HEK293 (cell line): Measurements from ENCODE around the gene TNFRSF21.

Source experiments
- CTCF ChIA-PET: fragments of 350-600 bp; formaldehyde crosslinking; extraction: SDS; loops from one replicate; lab custom pipeline; 2021; ENCODE audit warnings: antibody characterized with exemption; lab: Yijun Ruan, JAX
- POLR2A ChIA-PET: fragments of 300-600 bp; formaldehyde crosslinking; extraction: SDS; loops from one replicate; lab custom pipeline; 2020; ENCODE audit warnings: antibody characterized with exemption, inconsistent platforms; lab: Yijun Ruan, JAX
- H3K27ac ChIP-seq: fragments of 200-500 bp; sonication (Bioruptor generic); 2 replicates; pipeline ENCODE4 v1.5.1; 2014; ENCODE audit warnings: low read depth, low read length, control low read depth, inconsistent platforms; ENCODE audit errors: extremely low read depth
- H3K36me3 ChIP-seq, 2 experiments: fragments of 200-500 bp in 1 of 2; sonication (Bioruptor generic) in 1 of 2; 1 replicate in 1 of 2; 2 replicates in 1 of 2; pipeline ENCODE4 v1.5.1; 2014 to 2017; ENCODE audit warnings: inconsistent platforms in 2 of 2, low read length in 2 of 2; ENCODE audit not compliant: control insufficient read depth in 2 of 2, insufficient read depth in 1 of 2
- H3K4me1 ChIP-seq: fragments of 200-500 bp; sonication (Bioruptor generic); 2 replicates; pipeline ENCODE4 v1.5.1; 2014; ENCODE audit warnings: mild to moderate bottlenecking, low read length, inconsistent platforms; ENCODE audit not compliant: control insufficient read depth, insufficient read depth
- H3K4me3 ChIP-seq: 2 replicates; pipeline ENCODE4 v1.5.1; 2011; ENCODE audit warnings: low read depth, mild to moderate bottlenecking, control low read depth, low read length, moderate library complexity
- H3K9me3 ChIP-seq: fragments of 200-500 bp; sonication (Bioruptor generic); 2 replicates; pipeline ENCODE4 v1.5.1; 2014; ENCODE audit warnings: low read depth, low read length, inconsistent platforms; ENCODE audit not compliant: control insufficient read depth, insufficient read depth
- ATF2 ChIP-seq: fragments of 450-650 bp; formaldehyde crosslinking; IDR thresholded peaks from 2 replicates; pipeline ENCODE4 v1.5.1; 2016; ENCODE audit warnings: missing biosample characterization, missing genetic modification characterization, low read depth
- FEZF1 ChIP-seq: fragments of 450-650 bp; formaldehyde crosslinking; IDR thresholded peaks from 2 replicates; pipeline ENCODE4 v1.5.1; 2016; ENCODE audit warnings: missing biosample characterization, missing genetic modification characterization
- GLI2 ChIP-seq: fragments of 450-650 bp; formaldehyde crosslinking; IDR thresholded peaks from 2 replicates; pipeline ENCODE4; 2017; ENCODE audit warnings: missing biosample characterization, missing genetic modification characterization, low read depth, borderline replicate concordance
- IKZF3 ChIP-seq: fragments of 450-650 bp; IDR thresholded peaks from 2 replicates; pipeline ENCODE4 v1.5.0; 2018; ENCODE audit warnings: missing biosample characterization, mild to moderate bottlenecking, missing genetic modification characterization, moderate library complexity
- KLF10 ChIP-seq: fragments of 450-650 bp; IDR thresholded peaks from 2 replicates; pipeline ENCODE4 v1.5.1; 2018; ENCODE audit warnings: missing biosample characterization, mild to moderate bottlenecking, missing genetic modification characterization
- KLF7 ChIP-seq: fragments of 450-650 bp; formaldehyde crosslinking; IDR thresholded peaks from 2 replicates; pipeline ENCODE4 v1.5.1; 2016; ENCODE audit warnings: missing biosample characterization, missing genetic modification characterization, borderline replicate concordance
- OSR2 ChIP-seq: fragments of 450-650 bp; formaldehyde crosslinking; IDR thresholded peaks from 2 replicates; pipeline ENCODE4 v1.5.1; 2016; ENCODE audit warnings: missing biosample characterization, missing genetic modification characterization
- WT1 ChIP-seq: fragments of 450-650 bp; formaldehyde crosslinking; IDR thresholded peaks from 2 replicates; pipeline ENCODE4 v1.5.1; 2016; ENCODE audit warnings: missing biosample characterization, missing genetic modification characterization
- YY2 ChIP-seq: fragments of 450-650 bp; formaldehyde crosslinking; IDR thresholded peaks from 2 replicates; pipeline ENCODE4 v1.5.1; 2016; ENCODE audit warnings: missing biosample characterization, missing genetic modification characterization
- ZBTB1 ChIP-seq: fragments of 450-650 bp; formaldehyde crosslinking; IDR thresholded peaks from 2 replicates; pipeline ENCODE4 v1.5.1; 2016; ENCODE audit warnings: missing biosample characterization, missing genetic modification characterization
- ZBTB21 ChIP-seq: fragments of 450-650 bp; formaldehyde crosslinking; IDR thresholded peaks from 2 replicates; pipeline ENCODE4 v1.5.1; 2017; ENCODE audit warnings: missing biosample characterization, missing genetic modification characterization
- ZNF132 ChIP-seq: fragments of 450-650 bp; formaldehyde crosslinking; IDR thresholded peaks from 2 replicates; pipeline ENCODE4 v1.5.1; 2017; ENCODE audit warnings: missing biosample characterization, missing genetic modification characterization, borderline replicate concordance
- ZNF214 ChIP-seq: fragments of 450-650 bp; formaldehyde crosslinking; IDR thresholded peaks from 2 replicates; pipeline ENCODE4 v1.5.1; 2017; ENCODE audit warnings: missing biosample characterization, mild to moderate bottlenecking, missing genetic modification characterization, borderline replicate concordance
- ZNF362 ChIP-seq: fragments of 450-650 bp; formaldehyde crosslinking; IDR thresholded peaks from 2 replicates; pipeline ENCODE4 v1.5.1; 2016; ENCODE audit warnings: missing biosample characterization, missing genetic modification characterization
- ZNF639 ChIP-seq: fragments of 450-650 bp; formaldehyde crosslinking; IDR thresholded peaks from 2 replicates; pipeline ENCODE4 v1.5.1; 2016; ENCODE audit warnings: missing biosample characterization, missing genetic modification characterization
- ZSCAN16 ChIP-seq: fragments of 450-650 bp; formaldehyde crosslinking; IDR thresholded peaks from 2 replicates; pipeline ENCODE4 v1.5.1; 2016; ENCODE audit warnings: missing biosample characterization, missing genetic modification characterization
- ZSCAN30 ChIP-seq: fragments of 450-650 bp; IDR thresholded peaks from 2 replicates; pipeline ENCODE4 v1.5.1; 2018; ENCODE audit warnings: missing biosample characterization, mild to moderate bottlenecking, missing genetic modification characterization, moderate library complexity
- ZSCAN4 ChIP-seq: fragments of 450-650 bp; formaldehyde crosslinking; IDR thresholded peaks from 2 replicates; pipeline ENCODE4 v1.5.1; 2017; ENCODE audit warnings: missing biosample characterization, missing genetic modification characterization
- TF ChIP-seq, protein P1 (sequence below): fragments of 450-650 bp; formaldehyde crosslinking; IDR thresholded peaks from 2 replicates; pipeline ENCODE4 v1.5.1; 2017; ENCODE audit warnings: missing biosample characterization, missing genetic modification characterization

The TNFRSF21 gene

DNA sequence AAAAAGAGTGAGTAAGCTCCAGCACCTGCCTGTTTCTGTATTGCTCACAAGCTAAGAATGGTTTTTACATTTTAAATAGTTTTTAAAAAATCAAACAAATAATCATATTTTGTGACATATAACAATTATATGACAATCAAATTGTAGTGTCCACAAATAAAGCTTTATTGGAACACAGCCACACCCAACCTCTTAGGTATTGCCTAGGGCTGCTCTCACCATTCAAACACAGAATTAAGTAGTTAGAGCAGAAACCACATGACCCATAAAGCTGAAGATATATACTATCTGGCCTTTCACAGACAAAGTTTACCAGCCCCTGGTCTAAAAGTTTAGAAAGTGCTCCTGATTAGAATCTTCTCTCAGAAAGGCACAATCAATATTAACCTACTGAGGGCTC lies 11.2 kb downstream of the TNFRSF21 start:
- TF ChIP-seq ZBTB1 (tag by site-specific recombination) (no peak), OSR2 (no peak), YY2 (tag by site-specific recombination) (no peak), ZNF639 (no peak), WT1 (no peak), ZSCAN16 (tag by site-specific recombination) (no peak), ZNF132 (tag by site-specific recombination) (no peak), GLI2 (no peak), ZNF214 (no peak), FEZF1 (no peak), IKZF3 (tag by site-specific recombination) (no peak), ZNF362 (tag by site-specific recombination) (no peak), ZBTB21 (tag by site-specific recombination) (no peak), KLF7 (tag by site-specific recombination) (no peak), ZSCAN30 (peak; percentile 10; the same call in 1 of the 2 replicates), ZSCAN4 (tag by site-specific recombination) (no peak)
- TF ChIP-seq, protein P1, sequence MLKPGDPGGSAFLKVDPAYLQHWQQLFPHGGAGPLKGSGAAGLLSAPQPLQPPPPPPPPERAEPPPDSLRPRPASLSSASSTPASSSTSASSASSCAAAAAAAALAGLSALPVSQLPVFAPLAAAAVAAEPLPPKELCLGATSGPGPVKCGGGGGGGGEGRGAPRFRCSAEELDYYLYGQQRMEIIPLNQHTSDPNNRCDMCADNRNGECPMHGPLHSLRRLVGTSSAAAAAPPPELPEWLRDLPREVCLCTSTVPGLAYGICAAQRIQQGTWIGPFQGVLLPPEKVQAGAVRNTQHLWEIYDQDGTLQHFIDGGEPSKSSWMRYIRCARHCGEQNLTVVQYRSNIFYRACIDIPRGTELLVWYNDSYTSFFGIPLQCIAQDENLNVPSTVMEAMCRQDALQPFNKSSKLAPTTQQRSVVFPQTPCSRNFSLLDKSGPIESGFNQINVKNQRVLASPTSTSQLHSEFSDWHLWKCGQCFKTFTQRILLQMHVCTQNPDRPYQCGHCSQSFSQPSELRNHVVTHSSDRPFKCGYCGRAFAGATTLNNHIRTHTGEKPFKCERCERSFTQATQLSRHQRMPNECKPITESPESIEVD (tag by site-specific recombination): 0 out of 2 replicates have a peak, but pooled peaks have one; percentile 21
- Histone ChIP-seq H3K4me1 (peaks cover 5% of the 10 kb centered on the region), H3K9me3 (no peaks in the 10 kb centered on the region), H3K36me3 (no peaks in the 10 kb centered on the region), H3K4me3 (no peak overlapping the region), H3K27ac (no peak overlapping the region)
- CTCF ChIA-PET: interaction anchor here (0.5 to 1.5 kb wide), 3 partner anchors 202 to 1111 kb away, joined by 3 to 4 read pairs (median 3); no protein-coding TSS in a partner anchor
- POLR2A ChIA-PET: no interaction called here

DNA sequence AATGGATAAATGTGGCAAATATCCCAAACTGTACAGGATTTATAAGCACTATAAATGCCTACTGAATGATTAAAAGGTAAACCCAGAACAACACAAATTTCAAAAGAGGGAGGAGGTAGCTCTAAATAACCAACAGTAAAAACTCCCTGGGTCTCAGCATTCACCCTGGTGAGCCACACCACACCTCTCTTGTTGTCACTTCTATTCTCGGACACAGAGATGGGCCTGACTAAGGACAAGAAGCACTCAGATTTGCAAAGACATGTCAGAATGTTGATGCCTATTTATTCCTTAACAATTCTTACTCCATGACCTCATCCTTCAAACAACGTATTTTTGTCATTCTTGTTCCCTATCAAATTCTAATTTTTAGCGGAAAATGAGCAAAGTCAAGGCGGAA lies 14.7 kb downstream of the TNFRSF21 start:
- H3K9me3 ChIP-seq: no peaks in the 10 kb centered on the region
- TF ChIP-seq ATF2 (tag by site-specific recombination) (0 out of 2 replicates have a peak, but pooled peaks have one; percentile 12), KLF10 (tag by site-specific recombination) (no peak)
- ChIA-PET POLR2A (no interaction called here), CTCF (no interaction called here)
- H3K36me3 ChIP-seq: no peaks in the 10 kb centered on the region
- H3K27ac ChIP-seq: no peak overlapping the region
- H3K4me1 ChIP-seq: peaks cover 5% of the 10 kb centered on the region
- H3K4me3 ChIP-seq: no peak overlapping the region
